Pancreas (tissue), 10 donors: ENCODE data around the gene SHROOM3. TPM values are rescaled to one million over a fixed set of nuclear protein-coding genes. Genes with fewer than 3 reads are reported as not detected.
A peak's percentile ranks its signal among the peaks of the same experiment; 100 is the strongest.

Experiments used
- ATAC-seq, 4 donors: fragments of 200-7000 bp; cut with Tn5 transposase; one replicate each; pipeline versions ENCODE4 v1.8.0 to v1.9.1; 2020; ENCODE audit warnings: mild to moderate bottlenecking in 4 of 4, moderate library complexity in 4 of 4
- DNase-seq, 6 donors: peaks; one replicate each; pipeline ENCODE4 v3.0.0-alpha.2; 2020
- FAIRE-seq: peaks from 2 replicates; lab custom pipeline; 2012; peaks lifted over from hg19 to GRCh38; lab: Jason Lieb, UNC
- H3K27ac ChIP-seq, 4 donors: fragments of 200-600 bp; sonication (generic); 1 replicate in 3 of 4; 2 replicates in 1 of 4; pipeline versions ENCODE4 v1.5.0 to v1.8.0; 2020
- H3K27me3 ChIP-seq, 4 donors: fragments of 200-600 bp; one replicate each; pipeline ENCODE4 v1.8.0; 2021
- H3K36me3 ChIP-seq, 3 donors: fragments of 200-600 bp; sonication (generic) in 1 of 3; one replicate each; pipeline versions ENCODE4 v1.5.0 to v1.8.0; 2020 to 2021
- H3K4me1 ChIP-seq, 3 donors: fragments of 200-600 bp; one replicate each; pipeline ENCODE4 v1.8.0; 2021
- H3K4me3 ChIP-seq, 4 donors: fragments of 200-600 bp; sonication (generic) in 2 of 4; one replicate each; pipeline versions ENCODE4 v1.5.0 to v1.8.0; 2020 to 2021
- H3K9me3 ChIP-seq, 4 donors: fragments of 200-600 bp; one replicate each; pipeline ENCODE4 v1.8.0; 2021
- CTCF ChIP-seq, 4 donors: fragments of 200-600 bp; sonication (generic) in 3 of 4; IDR thresholded peaks; one replicate each; pipeline versions ENCODE4 v1.5.0 to v1.8.0; 2021; ENCODE audit warnings: antibody characterized with exemption in 4 of 4
- WGBS, 2 donors: extraction: QIAGEN DNeasy Blood & Tissue Kit; methylation state at CpG; one replicate each; pipeline ENCODE4 v1.1.7; 2013; 5-methylcytosine and 5-hydroxymethylcytosine counted together
- intact Hi-C, 3 donors: fragments of 100-400 bp; cut with DNase I; formaldehyde crosslinking; loops; one replicate each; pipeline versions ENCODE4 v1.11.1 to v1.14.2; 2022
- polyA plus RNA-seq, 2 donors: library from polyadenylated mRNA; stranded (reverse); fragments of 200-250 nt; gene quantifications; one replicate each; pipeline ENCODE4 v1.2.3, GENCODE V29; 2013
- total RNA-seq, 6 donors: library from RNA; stranded (reverse); fragmentation: NEBNext Ultra II Directional in 4 of 6; extraction: Animal tissue kit (Norgen Biotek cat#: 25700) in 4 of 6; gene quantifications; one replicate each; pipeline versions ENCODE4 v1.2.1 to v1.2.4, GENCODE V29; 2021 to 2023
- donor health status: healthy with polysubstance abuse.
- donor health status: DM: no; HTN: no; CAD: no; lungs with moderate emphysema.
- donor health status: DM: no; HTN: no; CAD: no.
- donor health status: control.
- donor health status: control.
- donor health status: Bipolar disorder and iron deficiency.
- donor health status: DM: yes; HTN: yes; CAD: no.
- donor health status: DM: no; HTN: no; CAD: no.
- donor health status: DM: no; HTN: no; CAD: no.
- donor health status: DM: yes; HTN: yes; CAD: no.

The SHROOM3 gene
- total and polyA plus RNA-seq, 8 donors, result 6.2 to 43.5 (median 17.1) TPM

- H3K27ac ChIP-seq, result no peak overlapping the region
Measured at GRCh38 chr4:76740192-76740591, 305.2 kb downstream of the SHROOM3 start.

GRCh38 chr4:76740866-76741662 lies 306.0 kb downstream of the SHROOM3 start:
- Histone ChIP-seq H3K27ac (no peak overlapping the region), H3K36me3 (peaks cover 0 to 18% (median 0%) of the 10 kb centered on the region in 3 donors), H3K27me3 (no peaks in the 10 kb centered on the region), H3K4me1 (no peaks in the 10 kb centered on the region), H3K4me3 (no peak overlapping the region), H3K9me3 (no peaks in the 10 kb centered on the region)
- DNase-seq (peak in 2 of 6 donors; percentile 53 to 69), FAIRE-seq (no peak), ATAC-seq (no peak)
- TF ChIP-seq CTCF (IDR thresholded peaks at IDR 0.05), result no peak
- 95% methylated on average over 76 to 85 of the region's 85 CpGs for WGBS, 2 donors
- intact Hi-C loops, result no loop called here

More at GRCh38 chr4:76740192-76740591, 305.2 kb downstream of the SHROOM3 start:
- no peaks in the 10 kb centered on the region for H3K4me1 ChIP-seq
- TF ChIP-seq CTCF (IDR thresholded peaks at IDR 0.05), result no peak
- DNase-seq, result peak in 1 of 6 donors; percentile 59
- intact Hi-C loops, result no loop called here
- ATAC-seq, result no peak
- no peak for FAIRE-seq
- peaks cover 0 to 18% (median 0%) of the 10 kb centered on the region in 3 donors for H3K36me3 ChIP-seq
- H3K27me3 ChIP-seq, result no peaks in the 10 kb centered on the region
- no peak overlapping the region for H3K4me3 ChIP-seq
- WGBS, 2 donors, result 93 to 94% methylated on average over 24 of the region's 24 CpGs
- H3K9me3 ChIP-seq, result no peaks in the 10 kb centered on the region

GRCh38 chr4:76741663-76742020 lies 306.6 kb downstream of the SHROOM3 start:
- no peak overlapping the region for H3K27ac ChIP-seq
- intact Hi-C loops, result no loop called here
- no peaks in the 10 kb centered on the region for H3K9me3 ChIP-seq
- no peaks in the 10 kb centered on the region for H3K27me3 ChIP-seq
- no peak for TF ChIP-seq CTCF (IDR thresholded peaks at IDR 0.05)
- WGBS, 2 donors, result 95 to 97% methylated on average over 25 to 26 of the region's 26 CpGs
- DNase-seq (peak in 1 of 6 donors; percentile 63), FAIRE-seq (no peak), ATAC-seq (no peak)
- no peaks in the 10 kb centered on the region for H3K4me1 ChIP-seq
- peaks cover 0 to 18% (median 0%) of the 10 kb centered on the region in 3 donors for H3K36me3 ChIP-seq
- no peak overlapping the region for H3K4me3 ChIP-seq

GRCh38 chr4:76744241-76744921 lies 309.4 kb downstream of the SHROOM3 start:
- Histone ChIP-seq H3K36me3 (peaks cover 0 to 10% (median 0%) of the 10 kb centered on the region in 3 donors), H3K27me3 (no peaks in the 10 kb centered on the region), H3K27ac (no peak overlapping the region), H3K4me1 (no peaks in the 10 kb centered on the region), H3K9me3 (no peaks in the 10 kb centered on the region), H3K4me3 (no peak overlapping the region)
- no peak for DNase-seq
- ATAC-seq, result no peak
- FAIRE-seq, result no peak
- no peak for TF ChIP-seq CTCF (IDR thresholded peaks at IDR 0.05)
- 86 to 88% methylated on average over 1 of the region's 1 CpG for WGBS, 2 donors
- intact Hi-C loops, result no loop called here
